NOMO-1 treated with DMSO at 0.1 percent for 48 hours (cell line): Measurements from ENCODE around the gene ZNF133.
"Not testable (repeated sequence)": the region's sequence is repeated elsewhere in the genome, so short reads cannot be mapped to it uniquely, and the experiment has no call there.

Source experiments
- DNase-seq: peaks from one replicate; lab custom pipeline; 2025; ENCODE audit not compliant: unreplicated experiment; lab: John Stamatoyannopoulos, UW

ZNF133 gene

DNA sequence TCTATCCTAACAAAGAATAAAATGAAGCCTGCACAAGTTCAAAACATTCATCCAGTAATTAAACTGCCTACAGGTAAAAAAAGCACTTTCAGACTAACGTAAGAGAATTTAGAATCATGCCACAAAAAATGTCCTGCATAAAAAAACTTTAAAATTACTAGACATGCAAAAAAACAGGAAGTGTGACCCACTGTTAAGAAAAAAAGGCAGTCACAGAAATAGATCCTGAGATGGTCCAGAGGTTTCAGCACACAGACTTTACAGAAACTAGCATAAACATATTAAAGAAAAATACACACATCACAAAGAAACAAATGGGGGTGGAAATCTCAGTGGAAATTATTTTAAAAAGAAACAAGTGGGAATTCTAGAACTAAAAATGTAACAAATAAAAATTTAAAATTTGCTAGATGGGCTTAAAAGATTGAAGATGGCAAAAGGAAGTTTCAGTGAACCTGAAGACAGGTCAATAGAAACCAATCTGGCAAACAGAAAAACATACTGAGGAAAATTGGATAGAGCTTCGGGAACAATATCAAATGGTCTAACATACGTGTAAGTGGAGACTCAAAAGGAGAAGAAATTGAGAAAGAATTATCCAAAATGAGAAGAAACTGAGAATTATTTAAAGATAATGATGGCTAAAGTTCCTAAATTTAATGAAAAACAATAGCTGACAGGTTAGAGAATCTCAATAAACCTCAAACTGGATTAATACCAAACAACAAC, 3.4 kb upstream of the ZNF133 start:
- DNase-seq, result peak; percentile 10

DNA sequence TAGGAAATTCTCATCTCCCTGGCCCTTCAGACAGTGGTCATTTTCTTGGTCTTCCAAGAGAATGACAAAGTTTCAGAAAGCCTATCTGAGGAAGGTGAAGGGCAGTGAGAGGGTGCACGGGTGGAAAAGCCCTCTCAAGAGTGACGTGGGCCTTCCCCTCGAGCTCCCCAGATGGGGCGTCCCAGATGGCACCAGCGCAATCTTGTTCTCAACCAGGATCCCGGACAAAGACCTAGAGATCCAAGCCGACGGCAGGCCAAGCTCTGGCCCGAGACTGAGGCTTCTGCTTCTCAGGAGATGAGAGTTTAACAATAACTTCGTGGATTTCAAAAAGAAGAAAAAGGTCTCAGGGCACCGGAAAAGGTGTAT, 797 bp upstream of the ZNF133 start:
- no peak for DNase-seq

DNA sequence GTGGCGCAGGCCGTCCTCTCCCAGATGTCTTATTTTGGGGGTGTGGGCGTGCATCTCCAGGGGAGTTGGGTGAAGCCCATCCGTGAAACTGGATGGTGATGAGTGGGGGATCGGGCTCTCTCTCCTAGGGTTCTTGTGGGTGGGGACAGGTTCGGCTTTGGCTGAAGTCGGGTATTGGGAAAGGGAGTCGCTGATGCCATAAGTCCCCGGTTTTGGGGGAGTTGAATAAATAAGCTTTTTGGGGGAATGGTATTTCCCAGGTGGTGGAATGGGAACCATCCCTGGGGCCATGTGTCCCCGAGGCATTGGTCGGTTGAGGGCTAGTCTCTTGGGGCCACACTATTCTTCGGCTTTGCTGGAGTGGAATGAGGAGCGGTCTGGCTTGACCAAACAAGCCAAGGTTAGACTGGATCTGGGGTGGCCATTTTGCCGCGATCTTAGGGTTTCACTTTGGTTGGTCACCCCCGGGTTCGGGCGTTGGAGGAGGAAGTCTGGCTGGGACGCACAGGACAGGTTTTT, 481 bp downstream of the ZNF133 start:
- peak; percentile 30 for DNase-seq

DNA sequence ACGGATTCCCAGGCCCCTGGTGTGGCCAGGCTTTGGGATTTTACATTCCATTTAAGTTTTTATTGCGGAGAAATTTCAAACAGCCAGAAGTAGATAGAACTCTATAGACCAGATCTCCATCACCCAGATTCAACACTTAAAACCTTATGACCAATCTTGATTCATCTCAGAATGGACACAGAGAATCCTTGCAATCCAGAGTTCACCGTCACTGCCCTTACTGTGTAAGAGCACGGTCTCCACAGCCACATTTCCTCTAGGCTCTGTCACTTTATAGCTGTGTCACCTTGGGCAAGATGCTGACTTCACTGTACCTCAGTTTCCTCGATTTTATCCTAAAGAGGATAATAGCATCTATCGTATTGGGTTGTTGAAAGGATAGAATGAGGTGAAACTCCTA, 979 bp downstream of the ZNF133 start:
- DNase-seq, result no peak

DNA sequence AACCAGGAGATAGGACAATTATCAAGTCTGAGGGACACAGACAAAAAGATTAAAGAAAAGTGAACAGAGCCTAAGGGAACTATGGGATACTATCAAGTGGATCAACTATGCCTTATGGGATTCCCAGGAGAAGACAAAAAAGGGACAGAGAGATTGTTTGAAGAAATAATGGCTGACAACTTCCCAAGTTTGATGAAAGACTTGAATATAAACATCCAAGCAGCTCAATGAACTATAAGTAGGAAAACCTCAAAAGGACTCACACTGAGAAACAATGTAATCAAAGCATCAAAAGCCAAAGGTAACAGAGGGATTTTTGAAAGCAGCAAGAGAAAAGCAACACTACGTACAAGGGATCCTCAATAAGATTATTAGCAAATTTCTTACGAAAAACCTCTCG, 11.0 kb downstream of the ZNF133 start:
- DNase-seq, result no peak

DNA sequence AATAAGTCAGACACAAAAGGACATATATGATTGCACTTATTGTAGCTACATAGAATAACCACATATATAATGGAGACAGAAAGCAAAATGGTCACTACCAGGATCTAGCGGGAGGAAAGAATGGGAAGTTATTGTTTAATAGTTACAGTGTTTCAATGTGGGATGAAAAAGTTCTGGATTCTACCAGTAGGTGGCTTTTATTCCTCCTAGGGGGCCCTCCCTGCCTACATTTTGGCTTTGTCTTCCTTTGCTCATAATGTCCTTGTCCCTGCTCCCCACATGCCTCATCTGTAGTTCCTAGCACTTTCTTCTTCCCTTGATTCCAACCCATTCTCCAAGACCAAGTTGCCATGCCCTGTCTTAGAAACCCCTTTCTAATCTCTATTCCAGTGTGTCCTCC, 16.3 kb downstream of the ZNF133 start:
- DNase-seq, result no peak

DNA sequence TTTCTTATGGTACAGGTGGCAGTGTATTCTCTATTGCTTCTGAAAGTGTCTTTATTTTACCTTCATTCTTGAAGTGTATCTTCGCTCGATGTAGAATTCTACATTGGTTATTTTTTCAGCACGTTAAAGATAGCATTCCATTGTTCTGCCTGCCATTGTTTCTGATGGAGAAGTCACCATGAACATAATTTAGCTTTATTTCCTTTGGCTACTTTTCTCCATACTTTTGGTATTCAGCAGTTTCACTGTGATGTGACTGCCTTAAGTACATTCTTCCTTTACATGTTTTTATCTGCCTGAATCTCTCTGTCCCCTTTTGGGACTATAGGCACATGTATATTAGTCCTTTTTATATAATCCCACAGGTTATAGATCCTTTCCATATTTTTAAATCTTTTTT, 19.0 kb downstream of the ZNF133 start:
- no peak for DNase-seq

DNA sequence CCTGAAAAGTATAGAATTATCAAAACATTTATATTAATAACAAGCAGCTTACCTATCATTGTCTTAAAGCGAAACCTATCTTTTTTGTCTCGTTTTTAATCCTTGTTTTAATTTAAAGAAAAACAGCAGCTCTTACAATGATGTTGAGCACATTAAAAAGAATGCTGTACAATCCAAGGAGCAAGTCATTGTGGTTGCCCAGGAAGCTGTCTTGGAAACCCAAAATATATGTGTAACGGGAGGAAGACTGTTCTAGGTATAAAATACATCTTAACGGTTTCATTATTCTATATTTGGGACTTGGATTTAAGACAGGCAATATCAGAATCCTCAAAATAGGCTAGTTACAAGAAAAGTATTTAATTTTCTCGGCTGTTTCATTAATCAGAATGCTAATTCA, 21.7 kb downstream of the ZNF133 start:
- DNase-seq, result no peak

DNA sequence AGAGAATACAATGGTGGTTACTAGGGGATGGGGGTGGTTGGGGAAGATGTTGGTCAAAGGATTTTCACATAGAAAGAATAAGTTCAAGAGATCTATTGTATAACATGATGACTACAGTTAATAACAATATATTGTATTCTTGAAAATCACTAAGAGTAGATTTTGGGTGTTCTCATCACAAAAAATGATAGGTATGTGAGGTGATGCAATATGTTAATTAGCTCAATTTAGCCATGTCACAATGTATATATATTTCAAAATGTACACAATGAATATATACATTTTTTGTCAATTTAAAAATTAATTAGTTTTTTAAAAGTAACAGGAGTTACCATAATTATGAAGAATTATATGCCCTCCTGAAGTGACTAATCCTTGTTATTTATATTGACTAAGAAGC, 22.3 kb downstream of the ZNF133 start:
- DNase-seq, result no peak

DNA sequence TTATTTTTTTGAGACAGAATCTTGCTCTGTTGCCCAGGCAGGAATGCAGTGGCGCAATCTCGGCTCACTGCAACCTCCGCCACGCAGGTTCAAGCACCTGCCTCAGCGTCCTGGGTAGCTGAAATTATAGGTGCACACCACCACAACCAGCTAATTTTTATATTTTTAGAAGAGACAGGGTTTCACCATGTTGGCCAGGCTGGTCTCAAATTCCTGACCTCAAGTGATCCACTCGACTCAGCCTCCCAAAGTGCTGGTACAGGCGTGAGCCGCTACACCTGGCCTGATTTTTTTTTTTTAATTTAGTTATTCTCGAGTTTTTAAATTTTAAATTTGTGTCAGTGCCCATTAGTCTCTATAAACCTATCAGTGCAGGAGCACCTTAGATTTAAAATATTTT, 24.4 kb downstream of the ZNF133 start:
- DNase-seq, result no peak

DNA sequence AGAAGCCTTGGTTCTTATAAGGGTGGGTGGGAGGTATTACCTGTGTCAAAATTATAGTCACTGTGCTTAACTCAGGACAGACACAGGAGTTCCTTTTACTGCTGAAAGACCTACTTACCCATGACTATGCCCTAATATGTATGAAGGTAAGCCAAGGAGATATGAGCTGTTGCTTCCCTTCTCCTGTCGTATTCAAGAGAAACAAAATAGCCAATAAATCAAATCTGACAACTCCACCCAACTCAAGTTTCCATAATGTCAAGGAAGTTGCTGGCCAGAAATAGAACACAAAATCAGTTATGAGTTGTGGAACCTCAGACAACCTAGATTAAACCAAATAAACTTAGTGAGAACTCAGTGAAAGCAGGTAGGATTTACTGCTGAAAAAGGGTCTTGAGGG, 25.1 kb downstream of the ZNF133 start:
- DNase-seq, result no peak

DNA sequence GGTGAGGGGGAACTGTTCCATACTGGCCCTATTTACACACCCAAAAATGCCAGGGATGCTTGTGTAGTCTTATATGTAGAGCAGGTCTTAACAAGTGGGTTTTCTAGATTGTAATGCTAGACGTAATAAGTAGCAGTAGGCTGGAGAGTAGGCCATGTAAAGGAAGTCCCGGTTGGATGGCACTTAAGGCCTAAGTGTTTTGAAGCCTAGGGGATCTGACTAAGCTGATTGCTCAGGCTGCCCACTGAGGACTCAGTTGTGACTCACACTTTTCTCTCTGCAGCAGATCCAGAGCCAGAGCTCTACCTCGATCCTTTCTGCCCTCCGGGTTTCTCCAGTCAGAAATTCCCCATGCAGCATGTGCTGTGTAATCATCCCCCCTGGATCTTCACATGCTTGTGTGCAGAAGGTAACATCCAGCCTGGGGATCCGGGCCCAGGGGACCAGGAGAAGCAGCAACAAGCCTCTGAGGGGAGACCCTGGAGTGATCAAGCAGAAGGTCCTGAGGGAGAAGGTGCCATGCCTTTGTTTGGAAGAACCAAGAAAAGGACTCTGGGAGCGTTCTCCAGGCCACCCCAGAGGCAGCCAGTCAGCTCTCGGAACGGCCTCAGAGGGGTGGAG, 26.6 kb downstream of the ZNF133 start:
- DNase-seq, result no peak

DNA sequence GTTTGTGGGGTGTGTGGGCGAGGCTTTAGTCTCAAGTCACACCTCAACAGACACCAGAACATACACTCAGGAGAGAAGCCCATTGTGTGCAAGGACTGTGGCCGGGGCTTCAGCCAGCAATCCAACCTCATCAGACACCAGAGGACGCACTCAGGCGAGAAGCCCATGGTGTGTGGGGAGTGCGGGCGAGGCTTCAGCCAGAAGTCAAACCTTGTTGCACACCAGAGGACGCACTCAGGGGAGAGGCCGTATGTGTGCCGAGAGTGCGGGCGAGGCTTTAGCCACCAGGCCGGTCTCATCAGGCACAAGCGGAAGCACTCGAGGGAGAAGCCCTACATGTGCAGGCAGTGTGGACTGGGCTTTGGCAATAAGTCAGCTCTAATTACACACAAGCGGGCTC, 27.8 kb downstream of the ZNF133 start:
- no peak for DNase-seq

DNA sequence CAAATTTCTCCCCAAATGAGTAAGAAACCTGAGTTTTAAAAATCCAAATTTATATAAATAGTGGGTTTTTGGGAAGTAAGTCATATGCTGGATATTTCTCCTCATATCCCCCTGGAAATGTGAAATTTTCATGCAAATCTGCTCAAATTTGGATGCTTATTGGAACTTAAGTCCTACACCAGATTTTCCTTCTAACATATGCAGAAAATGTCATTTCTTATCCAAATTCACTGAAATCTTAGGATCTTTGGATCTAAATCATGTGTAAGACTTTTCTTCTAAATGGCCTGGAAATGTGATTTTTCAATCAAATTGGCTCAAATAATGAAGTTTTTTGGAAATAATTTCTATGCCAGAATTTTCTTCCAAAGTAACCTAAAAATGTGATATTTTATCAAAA, 33.0 kb downstream of the ZNF133 start:
- no peak for DNase-seq

DNA sequence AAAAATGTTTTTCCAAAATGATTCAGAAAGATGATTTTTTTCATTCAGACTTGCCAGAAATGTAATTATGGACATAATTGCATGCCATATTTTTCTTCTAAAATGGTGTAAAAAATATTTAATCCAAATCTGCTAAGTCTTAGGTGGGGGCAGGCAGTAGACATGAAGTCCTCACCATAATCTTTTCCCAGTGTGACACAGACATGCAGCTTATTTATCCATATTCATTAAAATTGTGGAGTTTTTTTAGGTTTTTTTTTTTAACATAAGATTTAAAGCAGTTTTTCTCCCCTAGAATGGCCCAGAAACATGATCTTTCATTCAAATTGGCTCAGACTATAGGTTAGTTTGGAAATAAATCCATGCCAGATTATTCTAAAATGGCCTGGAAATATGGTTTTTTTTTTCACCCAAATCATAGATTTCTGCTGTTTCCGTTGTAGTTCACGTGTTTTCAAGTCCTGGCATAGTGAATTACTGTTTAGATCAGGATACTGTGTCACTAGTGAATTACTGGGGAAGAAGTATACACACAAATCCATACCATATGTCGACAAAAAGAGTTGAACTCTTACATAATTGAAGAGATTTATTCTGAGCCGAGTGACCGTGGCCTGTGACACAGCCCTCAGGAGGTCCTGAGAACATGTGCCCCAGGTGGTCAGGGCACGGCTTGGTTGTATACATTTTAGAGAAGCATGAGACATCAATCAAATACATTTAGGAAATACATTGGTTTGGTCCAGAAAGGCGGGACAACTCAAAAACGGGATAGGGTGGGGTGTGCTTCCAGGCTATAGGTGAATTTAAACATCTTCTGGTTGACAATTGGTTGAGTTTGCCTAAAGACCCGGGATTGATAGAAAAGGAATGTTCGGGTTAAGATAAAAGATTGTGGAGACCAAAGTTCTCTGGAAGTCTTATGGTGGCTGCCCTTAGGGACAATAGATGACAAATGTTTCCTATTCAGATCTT, 33.9 kb downstream of the ZNF133 start:
- no peak for DNase-seq

DNA sequence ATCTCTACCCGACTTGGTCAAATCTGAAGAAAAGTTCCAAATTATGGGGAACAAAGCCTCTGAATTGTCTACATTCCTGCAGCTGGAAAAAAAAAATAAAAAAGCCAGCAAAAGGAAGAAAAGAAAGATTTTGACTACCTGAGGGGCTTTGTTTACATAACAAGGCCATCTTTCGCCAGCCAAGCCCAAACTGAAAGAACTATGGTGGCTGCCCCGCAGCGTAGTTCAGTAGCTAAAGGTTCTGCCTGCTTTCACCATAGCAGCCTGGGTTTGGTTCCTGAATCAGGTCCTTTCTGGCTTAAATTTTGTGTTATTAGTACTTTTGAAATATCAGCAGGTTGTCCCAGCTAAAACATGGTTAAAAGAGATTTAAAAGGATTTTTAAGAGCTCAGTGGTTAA, 35.4 kb downstream of the ZNF133 start:
- DNase-seq, result no peak

DNA sequence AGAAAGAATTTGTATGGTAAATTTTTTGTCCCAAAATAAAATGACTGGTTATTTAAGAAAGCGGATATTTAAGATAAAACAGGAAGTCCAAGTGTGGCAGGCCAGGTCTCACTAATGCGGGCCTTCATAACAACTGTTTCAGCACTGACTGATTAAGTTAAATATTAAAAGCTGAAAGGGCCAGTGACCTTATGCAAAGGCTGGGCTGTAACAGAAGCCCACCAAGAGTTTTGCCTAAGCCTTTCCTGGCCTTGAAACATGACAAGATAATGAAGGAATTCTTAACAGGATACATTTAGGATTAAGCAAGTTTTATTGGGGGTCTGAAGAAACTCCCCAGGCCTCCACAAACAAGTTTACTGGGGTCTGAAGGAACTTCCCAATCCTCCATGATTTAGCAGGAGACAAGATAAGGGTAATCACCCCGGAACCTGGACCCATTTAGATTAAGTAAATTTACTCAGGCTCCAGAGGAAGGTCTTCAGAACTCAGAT, 36.3 kb downstream of the ZNF133 start:
- peak; percentile 22 for DNase-seq

DNA sequence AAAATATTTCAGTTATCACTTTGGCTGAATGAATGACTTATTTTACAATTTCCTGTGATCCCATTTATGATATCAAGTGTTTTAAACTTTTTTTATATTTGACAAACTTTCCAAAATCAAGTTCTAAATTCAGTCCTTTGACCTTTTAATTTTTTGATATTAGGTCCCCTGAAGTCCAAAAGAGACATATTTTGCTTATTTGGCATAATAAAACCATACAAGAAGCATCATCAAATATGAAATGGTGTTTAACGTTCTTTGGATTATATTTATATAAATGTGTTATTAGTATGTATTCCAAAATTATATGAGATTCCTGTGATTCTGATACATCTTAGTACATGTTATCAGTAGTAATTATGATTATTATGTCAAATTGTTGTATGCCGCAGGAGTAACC, 38.7 kb downstream of the ZNF133 start:
- no peak for DNase-seq

DNA sequence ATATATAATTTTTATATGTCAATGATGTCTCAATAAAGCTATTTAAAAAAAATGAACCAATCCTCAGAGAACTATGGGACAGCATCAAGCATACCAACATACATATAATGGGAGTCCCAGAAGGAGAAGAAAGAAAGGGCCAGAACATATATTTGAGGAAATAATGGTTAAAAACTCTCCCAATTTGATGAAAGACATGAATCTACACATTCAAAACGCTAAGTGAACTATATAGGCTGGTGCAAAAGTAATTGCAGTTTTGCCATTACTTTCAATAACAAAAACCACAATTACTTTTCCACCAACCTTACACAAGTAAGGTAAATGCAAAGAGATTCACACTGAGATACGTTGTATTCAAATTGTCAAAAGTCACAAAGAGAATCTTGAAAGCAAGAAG, 43.4 kb downstream of the ZNF133 start:
- no peak for DNase-seq

DNA sequence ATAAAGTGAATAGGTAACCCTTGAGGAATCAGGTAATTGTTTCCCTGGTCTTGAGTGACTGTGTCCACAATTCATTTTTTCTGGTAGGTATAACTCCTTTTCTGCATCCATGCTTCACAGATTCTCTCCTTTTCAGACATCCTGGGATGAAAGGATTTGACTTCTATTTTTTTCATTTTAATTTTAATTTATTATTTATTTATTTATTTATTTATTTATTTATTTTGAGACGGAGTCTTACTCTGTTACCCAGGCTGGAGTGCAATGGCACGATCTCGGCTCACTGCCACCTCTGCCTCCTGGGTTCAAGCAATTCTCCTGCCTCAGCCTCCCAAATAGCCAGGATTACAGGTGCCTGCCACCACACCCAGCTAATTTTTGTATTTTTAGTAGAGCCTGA, 61.4 kb downstream of the ZNF133 start:
- not testable (repeated sequence) for DNase-seq

DNA sequence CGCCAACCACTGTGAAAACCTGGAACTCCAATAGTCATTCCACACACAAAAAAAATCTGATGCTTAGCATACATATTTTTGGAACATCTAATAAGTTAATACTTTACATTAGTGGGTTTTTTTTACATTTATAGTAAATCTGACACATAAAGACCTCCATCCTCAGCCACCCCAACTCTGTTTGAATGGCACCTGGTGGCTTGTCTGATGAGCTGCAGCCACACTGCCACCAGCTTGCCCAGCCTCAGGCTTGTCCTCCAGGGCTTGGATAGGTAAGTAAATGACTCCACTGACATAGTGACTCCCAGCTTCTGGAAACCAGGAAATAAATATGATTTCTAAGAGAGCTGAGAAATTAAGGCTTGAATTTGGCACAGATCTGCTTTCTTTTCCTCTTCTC, 71.5 kb downstream of the ZNF133 start:
- no peak for DNase-seq

DNA sequence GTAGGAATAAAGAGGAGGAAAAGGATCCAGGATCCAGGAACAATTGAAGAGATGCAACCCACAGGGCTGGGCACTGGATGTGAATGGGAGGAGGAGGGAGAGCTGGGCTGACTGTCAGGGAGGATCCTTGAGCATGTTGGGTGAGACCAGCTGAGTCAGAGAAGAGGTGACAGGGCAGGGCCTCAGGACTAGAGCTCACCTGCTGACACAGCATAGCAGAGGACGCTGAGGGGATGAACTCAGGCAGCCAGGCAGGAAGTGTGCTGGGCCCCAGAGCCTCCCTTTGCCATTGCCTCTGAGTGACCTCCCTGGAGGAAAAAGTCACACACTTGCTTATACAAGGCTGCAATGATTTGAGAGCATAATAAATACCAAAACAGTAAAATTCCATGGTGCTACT, 72.3 kb downstream of the ZNF133 start:
- DNase-seq, result no peak
